ENCODE measurements around the gene EMX1.

- TF ChIP-seq CTCF (IDR thresholded peaks at IDR 0.05) (no peak), EP300 (IDR thresholded peaks at IDR 0.05) (no peak), POLR2A (IDR thresholded peaks at IDR 0.05; ENCODE audit: low read depth) (no peak), POLR2AphosphoS5 (IDR thresholded peaks at IDR 0.05) (no peak)
Measured at GRCh38 chr2:72933207-72933606, 15.9 kb downstream of the EMX1 start.

All from esophagus muscularis mucosa (tissue), 4 donors.